HepG2 (cell line): ENCODE results near the gene PTMA. TPM values are rescaled to one million over a fixed set of nuclear protein-coding genes. Genes with fewer than 3 reads are reported as not detected.

Experiments
- PHF20 ChIP-seq: sonication (generic); formaldehyde crosslinking; IDR thresholded peaks from 2 replicates; pipeline ENCODE4 v1.5.0; 2020; ENCODE audit warnings: mild to moderate bottlenecking, missing genetic modification reagents
- SMC3 ChIP-seq: IDR thresholded peaks from 2 replicates; pipeline ENCODE4 v1.6.1; 2011; ENCODE audit warnings: low read length, improper control_type of control experiment
- XRCC5 ChIP-seq: fragments of 200-400 bp; formaldehyde crosslinking; optimal IDR thresholded peaks from 2 replicates; pipeline ENCODE3; 2017; ENCODE audit warnings: mild to moderate bottlenecking, low read length
- ZFP91 ChIP-seq: sonication (generic); formaldehyde crosslinking; IDR thresholded peaks from 2 replicates; pipeline ENCODE4 v1.9.0; 2022; ENCODE audit warnings: missing genetic modification reagents, mild to moderate bottlenecking, borderline replicate concordance
- ZHX1 ChIP-seq: sonication (generic); formaldehyde crosslinking; IDR thresholded peaks from 2 replicates; pipeline ENCODE4 v1.8.1; 2022; ENCODE audit warnings: low read depth, mild to moderate bottlenecking, missing genetic modification reagents
- ZNF318 ChIP-seq: sonication (generic); formaldehyde crosslinking; IDR thresholded peaks from 2 replicates; pipeline ENCODE4 v1.4.0; 2020; ENCODE audit warnings: mild to moderate bottlenecking, missing genetic modification reagents
- ZNF350 ChIP-seq: sonication (generic); formaldehyde crosslinking; IDR thresholded peaks from 2 replicates; pipeline ENCODE4 v1.4.0; 2020; ENCODE audit warnings: mild to moderate bottlenecking, low read depth, missing genetic modification reagents, borderline replicate concordance
- ZNF652 ChIP-seq: IDR thresholded peaks from 2 replicates; pipeline ENCODE4 v1.6.1; 2016; ENCODE audit warnings: low read depth, borderline replicate concordance
- ZNF746 ChIP-seq: sonication (generic); formaldehyde crosslinking; IDR thresholded peaks from 2 replicates; pipeline ENCODE4 v1.8.0; 2022; ENCODE audit warnings: mild to moderate bottlenecking, missing genetic modification reagents
- ZXDC ChIP-seq: sonication (generic); formaldehyde crosslinking; IDR thresholded peaks from 2 replicates; pipeline ENCODE4 v1.5.0; 2020; ENCODE audit warnings: mild to moderate bottlenecking, missing genetic modification reagents
- polyA plus RNA-seq, 8 experiments: library from polyadenylated mRNA; depleted of rRNA in 3 of 8; stranded (reverse) in 7 of 8; unstranded in 1 of 8; fragments of >200 nt; fragmentation: Illumina TruSeq in 4 of 8; extraction: Trizol in 4 of 8; gene quantifications; 2 replicates each; pipeline versions ENCODE4 v1.2.1 to v1.2.3, GENCODE V29; 2011 to 2016; ENCODE audit warnings: low read depth in 4 of 8, missing spikeins in 1 of 8, mixed read lengths in 1 of 8; ENCODE audit not compliant: insufficient read depth in 1 of 8
- total RNA-seq, 5 experiments: library from RNA; depleted of rRNA; stranded (reverse); fragments of >200 nt; fragmentation: Illumina TruSeq; extraction: Trizol; gene quantifications; 2 replicates each; pipeline ENCODE4 v1.2.3, GENCODE V29; 2016; ENCODE audit warnings: low read depth in 1 of 5

The PTMA gene
- total and polyA plus RNA-seq, 2 of the 13 experiments (the other 11 are each of a cell fraction or from before 2014, with no cell fraction given): 190 to 1,086 TPM

- TF ChIP-seq XRCC5 (peak; percentile 83), SMC3 (peak; percentile 89), ZHX1 (CRISPR knock-in tag) (0 out of 2 replicates have a peak, but pooled peaks have one; percentile 19), ZNF350 (CRISPR knock-in tag) (0 out of 2 replicates have a peak, but pooled peaks have one; percentile 16), ZFP91 (CRISPR knock-in tag) (peak; percentile 19; the same call in 1 of the 2 replicates), ZNF746 (CRISPR knock-in tag) (0 out of 2 replicates have a peak, but pooled peaks have one; percentile 27), PHF20 (CRISPR knock-in tag) (0 out of 2 replicates have a peak, but pooled peaks have one; percentile 22), ZNF318 (CRISPR knock-in tag) (no peak), ZXDC (peak; percentile 70; the same call in 1 of the 2 replicates), ZNF652 (no peak)
Measured at GRCh38 chr2:231714639-231715498, 6.5 kb downstream of the PTMA start (continued).
